H1 (cell line): ENCODE measurements around the gene SPEM3. TPM values are rescaled to one million over a fixed set of nuclear protein-coding genes. Genes with fewer than 3 reads are reported as not detected.

Experiments used
- polyA plus RNA-seq, 7 experiments: library from polyadenylated mRNA; depleted of rRNA in 3 of 7; stranded (reverse) in 5 of 7; unstranded in 2 of 7; fragments of >200 nt in 5 of 7; fragments of 200-250 nt in 2 of 7; gene quantifications; 1 replicate in 5 of 7; 2 replicates in 1 of 7; 4 replicates in 1 of 7; pipeline versions ENCODE4 v1.2.1 to v1.2.3, GENCODE V29; 2011 to 2013; ENCODE audit warnings: missing spikeins in 2 of 7, mixed read lengths in 2 of 7
- total RNA-seq: library from RNA; stranded (reverse); fragmentation: NEBNext Ultra II Directional; extraction: Animal tissue kit (Norgen Biotek cat#: 25700); gene quantifications from 2 replicates; pipeline ENCODE4 v1.2.1, GENCODE V29; 2021
- TF ChIP-seq, protein P1 (sequence below): IDR thresholded peaks from 2 replicates; pipeline ENCODE4 v1.6.1; 2011; ENCODE audit warnings: low read depth, mild to moderate bottlenecking, low read length; ENCODE audit not compliant: insufficient read depth

The SPEM3 gene
- total and polyA plus RNA-seq, 2 of the 8 experiments (the other 6 are each of a cell fraction or from before 2014, with no cell fraction given), result 0.02 TPM; not detected in 1

GRCh38 chr17:7432296-7432695 is 3.6 kb downstream of the SPEM3 start (continued):
- TF ChIP-seq, protein P1, sequence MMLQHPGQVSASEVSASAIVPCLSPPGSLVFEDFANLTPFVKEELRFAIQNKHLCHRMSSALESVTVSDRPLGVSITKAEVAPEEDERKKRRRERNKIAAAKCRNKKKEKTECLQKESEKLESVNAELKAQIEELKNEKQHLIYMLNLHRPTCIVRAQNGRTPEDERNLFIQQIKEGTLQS, result no peak
